Hypothalamus (tissue), 51 donors: ENCODE data around the gene TRIM33.
"Not testable (repeated sequence)": the region's sequence is repeated elsewhere in the genome, so short reads cannot be mapped to it uniquely, and the experiment has no call there.

Experiments used
- DNase-seq, 51 donors: peaks; one replicate each; lab custom pipeline; 2025; lab: John Stamatoyannopoulos, UW

Gene TRIM33

GRCh38 chr1:114468047-114468446, 43.0 kb downstream of the TRIM33 start:
- no peak for DNase-seq

GRCh38 chr1:114467491-114467890, 43.5 kb downstream of the TRIM33 start:
- DNase-seq, result no peak

GRCh38 chr1:114466334-114467014, 44.5 kb downstream of the TRIM33 start:
- DNase-seq, result no peak

- DNase-seq, result no peak
Observed at GRCh38 chr1:114462963-114463362, 48.0 kb downstream of the TRIM33 start.

GRCh38 chr1:114462341-114462740, 48.7 kb downstream of the TRIM33 start:
- DNase-seq, result no peak

GRCh38 chr1:114458237-114458777, 52.7 kb downstream of the TRIM33 start:
- no peak for DNase-seq

- DNase-seq, result no peak
Observed at GRCh38 chr1:114457675-114458236, 53.2 kb downstream of the TRIM33 start.

- no peak for DNase-seq
Observed at GRCh38 chr1:114456586-114456985, 54.4 kb downstream of the TRIM33 start.

- DNase-seq, result no peak
Observed at GRCh38 chr1:114455102-114455785, 55.8 kb downstream of the TRIM33 start.

- DNase-seq, result no peak
Observed at GRCh38 chr1:114454539-114454938, 56.5 kb downstream of the TRIM33 start.

- no peak for DNase-seq
Observed at GRCh38 chr1:114453361-114453784, 57.6 kb downstream of the TRIM33 start.

- no peak for DNase-seq
Observed at GRCh38 chr1:114448370-114449036, 62.5 kb downstream of the TRIM33 start.

GRCh38 chr1:114446198-114446597, 64.8 kb downstream of the TRIM33 start:
- no peak for DNase-seq

GRCh38 chr1:114443226-114443625, 67.8 kb downstream of the TRIM33 start:
- not testable (repeated sequence) for DNase-seq

GRCh38 chr1:114441332-114441731, 69.7 kb downstream of the TRIM33 start:
- DNase-seq, result no peak

GRCh38 chr1:114439369-114439768, 71.6 kb downstream of the TRIM33 start:
- no peak for DNase-seq

- no peak for DNase-seq
Observed at GRCh38 chr1:114437812-114438211, 73.2 kb downstream of the TRIM33 start.

GRCh38 chr1:114436799-114437198, 74.2 kb downstream of the TRIM33 start:
- no peak for DNase-seq

GRCh38 chr1:114435088-114435715, 75.8 kb downstream of the TRIM33 start:
- DNase-seq, result no peak

- DNase-seq, result no peak
Observed at GRCh38 chr1:114431026-114431425, 80.0 kb downstream of the TRIM33 start.
